SK-N-SH treated with all-trans-retinoic acid at 6 μM for 48 hours (cell line): ENCODE measurements around the gene VPS13C.

Experiments
- BACH2 ChIP-seq: fragments of 250-450 bp; sonication (Bioruptor Pico); IDR thresholded peaks from 2 replicates; pipeline ENCODE4 v1.9.0; 2021; ENCODE audit warnings: mild to moderate bottlenecking, borderline replicate concordance
- CSDC2 ChIP-seq: fragments of 250-450 bp; sonication (Bioruptor Pico); IDR thresholded peaks from 2 replicates; pipeline ENCODE4 v1.5.0; 2020; ENCODE audit warnings: mild to moderate bottlenecking, moderate library complexity
- CSRNP3 ChIP-seq: fragments of 250-450 bp; sonication (Bioruptor Pico); IDR thresholded peaks from 2 replicates; pipeline ENCODE4 v1.5.1; 2021; ENCODE audit warnings: mild to moderate bottlenecking, moderate library complexity
- PATZ1 ChIP-seq: fragments of 250-450 bp; sonication (Bioruptor Pico); IDR thresholded peaks from 2 replicates; pipeline ENCODE4 v1.8.0; 2020; ENCODE audit warnings: mild to moderate bottlenecking, moderate library complexity, borderline replicate concordance
- POU6F1 ChIP-seq: fragments of 250-450 bp; sonication (Bioruptor Pico); IDR thresholded peaks from 2 replicates; pipeline ENCODE4 v1.8.0; 2021; ENCODE audit warnings: low read depth, mild to moderate bottlenecking, moderate library complexity, borderline replicate concordance
- RARB ChIP-seq: fragments of 250-450 bp; sonication (Bioruptor Pico); IDR thresholded peaks from 2 replicates; pipeline ENCODE4 v1.8.0; 2021; ENCODE audit warnings: mild to moderate bottlenecking, moderate library complexity
- TOX ChIP-seq: fragments of 250-450 bp; sonication (Bioruptor Pico); IDR thresholded peaks from 2 replicates; pipeline ENCODE4 v1.8.0; 2021; ENCODE audit warnings: mild to moderate bottlenecking, moderate library complexity, borderline replicate concordance
- TSHZ2 ChIP-seq: fragments of 250-450 bp; sonication (Bioruptor Pico); IDR thresholded peaks from 2 replicates; pipeline ENCODE4 v1.5.0; 2020; ENCODE audit warnings: mild to moderate bottlenecking, moderate library complexity
- ZFP30 ChIP-seq: fragments of 450-650 bp; formaldehyde crosslinking; IDR thresholded peaks from 2 replicates; pipeline ENCODE4 v1.5.0; 2022; ENCODE audit warnings: mild to moderate bottlenecking, moderate library complexity
- ZNF70 ChIP-seq: fragments of 450-650 bp; formaldehyde crosslinking; IDR thresholded peaks from 2 replicates; pipeline ENCODE4 v1.5.0; 2020; ENCODE audit warnings: mild to moderate bottlenecking, moderate library complexity

GRCh38 chr15:62058327-62059028 lies 1.8 kb downstream of the VPS13C start:
- TF ChIP-seq ZFP30 (CRISPR knock-in tag) = no peak
- TF ChIP-seq POU6F1 (CRISPR knock-in tag) = no peak
- TF ChIP-seq CSDC2 (CRISPR knock-in tag) = no peak
- no peak for TF ChIP-seq BACH2 (CRISPR knock-in tag)
- TF ChIP-seq RARB (CRISPR knock-in tag) = no peak
- TF ChIP-seq TSHZ2 (CRISPR knock-in tag) = no peak
- no peak for TF ChIP-seq ZNF70 (CRISPR knock-in tag)
- no peak for TF ChIP-seq CSRNP3 (CRISPR knock-in tag)
- no peak for TF ChIP-seq PATZ1 (CRISPR knock-in tag)
- no peak for TF ChIP-seq TOX
